Thyroid gland (tissue), 4 donors: ENCODE measurements around the gene COMP. TPM values are rescaled to one million over a fixed set of nuclear protein-coding genes. Genes with fewer than 3 reads are reported as not detected.

ENCODE experiments used
- DNase-seq, 2 donors: peaks; one replicate each; pipeline ENCODE4 v3.0.0-alpha.2; 2019
- H3K27ac ChIP-seq, 3 donors: fragments of 200-600 bp; sonication (generic); 1 replicate in 2 of 3; 2 replicates in 1 of 3; pipeline ENCODE4 v1.5.1; 2016 to 2019; ENCODE audit warnings: mild to moderate bottlenecking in 1 of 3, moderate library complexity in 1 of 3
- H3K27me3 ChIP-seq: fragments of 200-600 bp; sonication (generic); one replicate; pipeline ENCODE4 v1.5.1; 2019
- H3K36me3 ChIP-seq, 2 donors: fragments of 200-600 bp; sonication (generic); one replicate each; pipeline ENCODE4 v1.5.1; 2016 to 2019
- H3K4me1 ChIP-seq, 2 donors: fragments of 200-600 bp; sonication (generic); one replicate each; pipeline ENCODE4 v1.5.1; 2017 to 2019
- H3K4me3 ChIP-seq, 3 donors: fragments of 200-600 bp; sonication (generic); replicated peaks in 1 of 3; 1 replicate in 2 of 3; 2 replicates in 1 of 3; pipeline ENCODE4 v1.5.1; 2016; ENCODE audit warnings: mild to moderate bottlenecking in 1 of 3
- H3K9me3 ChIP-seq: fragments of 200-600 bp; sonication (generic); one replicate; pipeline ENCODE4 v1.5.1; 2017
- POLR2A ChIP-seq, 2 donors: fragments of 450-650 bp; IDR thresholded peaks; one replicate each; pipeline ENCODE4 v1.6.1; 2017; ENCODE audit warnings: antibody characterized with exemption in 2 of 2, mild to moderate bottlenecking in 2 of 2, moderate library complexity in 1 of 2
- WGBS, 2 donors: methylation state at CpG; one replicate each; pipeline ENCODE4 v1.1.5; 2017; 5-methylcytosine and 5-hydroxymethylcytosine counted together
- intact Hi-C: fragments of 100-400 bp; cut with DNase I; formaldehyde crosslinking; loops from one replicate; pipeline ENCODE4 v1.15.1; 2023
- total RNA-seq, 4 donors: library from RNA; depleted of rRNA; stranded (reverse); fragments of >200 nt; gene quantifications; one replicate each; pipeline ENCODE4 v1.2.3, GENCODE V29; 2016
- TF ChIP-seq, protein P1 (sequence below), 6 experiments: fragments of 200-600 bp in 3 of 6; fragments of 450-650 bp in 3 of 6; sonication (generic) in 3 of 6; IDR thresholded peaks; one replicate each; pipeline ENCODE4 v1.5.1; 2016 to 2019; ENCODE audit warnings: antibody characterized with exemption in 6 of 6, mild to moderate bottlenecking in 2 of 6, inconsistent platforms in 1 of 6, moderate library complexity in 1 of 6

Gene COMP
- total RNA-seq, 4 donors from 2014 or later, result 0.33 to 33.3 (median 1.9) TPM

GRCh38 chr19:18768046-18768771 lies 22.9 kb downstream of the COMP start:
- 79 to 88% methylated on average over 7 to 10 of the region's 30 CpGs for WGBS, 2 donors

DNA sequence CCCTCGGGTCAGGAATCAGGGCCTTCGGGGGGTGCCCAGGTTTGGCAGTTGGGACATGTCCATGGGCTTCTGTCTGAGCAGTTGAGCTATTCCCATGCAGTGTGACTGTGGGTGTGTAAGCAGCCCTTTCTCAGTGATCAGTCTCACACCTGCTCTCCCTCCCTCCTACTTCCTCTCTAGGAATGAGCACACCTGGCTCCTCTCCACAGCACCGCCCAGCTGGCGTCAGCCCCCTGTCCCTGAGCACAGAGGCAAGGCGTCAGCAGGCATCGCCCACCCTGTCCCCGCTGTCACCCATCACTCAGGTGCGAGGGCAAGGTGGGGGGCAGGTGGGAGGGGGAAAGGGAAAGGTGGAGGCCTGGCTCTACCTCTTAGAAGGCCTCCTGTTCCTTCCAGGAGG lies 25.9 kb downstream of the COMP start:
- TF ChIP-seq, protein P1, sequence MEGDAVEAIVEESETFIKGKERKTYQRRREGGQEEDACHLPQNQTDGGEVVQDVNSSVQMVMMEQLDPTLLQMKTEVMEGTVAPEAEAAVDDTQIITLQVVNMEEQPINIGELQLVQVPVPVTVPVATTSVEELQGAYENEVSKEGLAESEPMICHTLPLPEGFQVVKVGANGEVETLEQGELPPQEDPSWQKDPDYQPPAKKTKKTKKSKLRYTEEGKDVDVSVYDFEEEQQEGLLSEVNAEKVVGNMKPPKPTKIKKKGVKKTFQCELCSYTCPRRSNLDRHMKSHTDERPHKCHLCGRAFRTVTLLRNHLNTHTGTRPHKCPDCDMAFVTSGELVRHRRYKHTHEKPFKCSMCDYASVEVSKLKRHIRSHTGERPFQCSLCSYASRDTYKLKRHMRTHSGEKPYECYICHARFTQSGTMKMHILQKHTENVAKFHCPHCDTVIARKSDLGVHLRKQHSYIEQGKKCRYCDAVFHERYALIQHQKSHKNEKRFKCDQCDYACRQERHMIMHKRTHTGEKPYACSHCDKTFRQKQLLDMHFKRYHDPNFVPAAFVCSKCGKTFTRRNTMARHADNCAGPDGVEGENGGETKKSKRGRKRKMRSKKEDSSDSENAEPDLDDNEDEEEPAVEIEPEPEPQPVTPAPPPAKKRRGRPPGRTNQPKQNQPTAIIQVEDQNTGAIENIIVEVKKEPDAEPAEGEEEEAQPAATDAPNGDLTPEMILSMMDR (IDR thresholded peaks at IDR 0.05), result no peak
- TF ChIP-seq POLR2A (IDR thresholded peaks at IDR 0.05), result no peak
- no peak for DNase-seq
- H3K27ac ChIP-seq, result peak overlapping the region in 1 of 3 donors; percentile 84
- H3K36me3 ChIP-seq, result no peaks in the 10 kb centered on the region
- no peak overlapping the region for H3K4me3 ChIP-seq
- 87 to 90% methylated on average over 7 to 8 of the region's 8 CpGs for WGBS, 2 donors
- no peaks in the 10 kb centered on the region for H3K9me3 ChIP-seq
- H3K4me1 ChIP-seq, result peaks cover 42 to 51% of the 10 kb centered on the region in 2 donors
- intact Hi-C loops, result no loop called here
- H3K27me3 ChIP-seq, result no peaks in the 10 kb centered on the region

More at GRCh38 chr19:18768046-18768771, 22.9 kb downstream of the COMP start:
- Histone ChIP-seq H3K36me3 (no peaks in the 10 kb centered on the region), H3K9me3 (no peaks in the 10 kb centered on the region), H3K4me3 (no peak overlapping the region), H3K27me3 (no peaks in the 10 kb centered on the region), H3K27ac (no peak overlapping the region), H3K4me1 (peaks cover 18 to 22% of the 10 kb centered on the region in 2 donors)
- TF ChIP-seq, protein P1 (IDR thresholded peaks at IDR 0.05), result no peak
- TF ChIP-seq POLR2A (IDR thresholded peaks at IDR 0.05), result no peak
- DNase-seq, result no peak
- intact Hi-C loops, result no loop called here

- Histone ChIP-seq H3K36me3 (no peaks in the 10 kb centered on the region), H3K9me3 (no peaks in the 10 kb centered on the region), H3K4me3 (no peak overlapping the region), H3K4me1 (peaks cover 42 to 52% of the 10 kb centered on the region in 2 donors), H3K27ac (peak overlapping the region in 2 of 3 donors; percentile 26 to 84), H3K27me3 (no peaks in the 10 kb centered on the region)
- no peak for DNase-seq
- intact Hi-C loops, result no loop called here
- no peak for TF ChIP-seq POLR2A (IDR thresholded peaks at IDR 0.05)
- TF ChIP-seq, protein P1 (IDR thresholded peaks at IDR 0.05), result no peak
- 78 to 85% methylated on average over 4 of the region's 4 CpGs for WGBS, 2 donors
Observed at GRCh38 chr19:18764591-18765051, 26.5 kb downstream of the COMP start.

DNA sequence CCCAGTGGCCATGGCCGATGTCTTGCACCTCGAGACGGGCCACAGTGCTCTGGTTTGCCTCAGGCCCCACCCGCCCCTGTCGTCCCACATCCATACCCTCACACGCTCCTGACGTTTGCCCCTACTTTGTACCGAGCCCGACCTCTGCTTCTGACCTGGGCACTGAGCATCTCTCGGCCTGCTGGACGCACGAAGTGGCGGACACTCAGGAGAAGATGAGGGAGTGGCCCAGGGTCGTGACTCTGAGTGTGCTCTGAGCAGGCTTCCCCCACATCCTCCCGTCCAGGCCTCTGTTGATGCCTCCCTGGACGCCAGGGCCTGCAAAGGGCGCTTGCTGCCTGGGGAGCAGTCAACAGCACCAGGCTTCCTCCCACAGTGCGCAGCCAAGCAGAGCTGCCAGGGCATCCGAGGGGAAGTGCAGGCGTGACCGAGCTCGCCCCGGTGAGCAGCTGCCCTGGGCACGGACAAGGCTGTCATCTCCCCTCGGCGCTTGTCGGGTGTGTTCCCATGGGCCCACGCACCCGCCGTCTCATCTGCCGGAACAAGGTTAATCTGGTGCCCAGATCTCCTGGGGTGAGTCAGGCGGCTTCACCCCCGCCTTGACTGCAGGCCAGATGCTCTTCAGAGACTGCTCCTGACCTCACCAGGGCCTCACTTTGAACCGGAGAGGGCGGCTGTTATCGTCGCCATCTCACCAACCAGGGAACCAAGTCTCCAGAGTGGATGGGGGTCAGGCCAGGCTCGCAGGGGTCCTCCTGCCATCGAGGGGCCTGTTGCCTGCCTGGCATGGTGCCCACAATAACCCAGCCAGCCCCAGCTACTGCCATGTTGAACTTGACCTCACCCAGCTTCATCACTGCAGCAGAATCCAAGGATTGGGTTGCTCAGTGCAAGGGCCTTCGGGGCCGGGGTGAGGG lies 27.2 kb downstream of the COMP start:
- no peaks in the 10 kb centered on the region for H3K9me3 ChIP-seq
- WGBS, 2 donors, result 61 to 62% methylated on average over 24 of the region's 41 CpGs
- peaks cover 42 to 52% of the 10 kb centered on the region in 2 donors for H3K4me1 ChIP-seq
- H3K27ac ChIP-seq, result peak overlapping the region; percentile 66 to 84 (median 79)
- H3K4me3 ChIP-seq, result no peak overlapping the region
- no peaks in the 10 kb centered on the region for H3K36me3 ChIP-seq
- intact Hi-C loops, result no loop called here
- H3K27me3 ChIP-seq, result no peaks in the 10 kb centered on the region
- no peak for TF ChIP-seq POLR2A (IDR thresholded peaks at IDR 0.05)
- TF ChIP-seq, protein P1 (IDR thresholded peaks at IDR 0.05), result no peak
- peak; percentile 87 to 90 for DNase-seq
